NCI-H748 (cell line): ENCODE results near the gene FHIT.

Experiments used
- DNase-seq: peaks from one replicate; lab custom pipeline; 2025; ENCODE audit not compliant: unreplicated experiment; lab: John Stamatoyannopoulos, UW

Gene FHIT

DNA sequence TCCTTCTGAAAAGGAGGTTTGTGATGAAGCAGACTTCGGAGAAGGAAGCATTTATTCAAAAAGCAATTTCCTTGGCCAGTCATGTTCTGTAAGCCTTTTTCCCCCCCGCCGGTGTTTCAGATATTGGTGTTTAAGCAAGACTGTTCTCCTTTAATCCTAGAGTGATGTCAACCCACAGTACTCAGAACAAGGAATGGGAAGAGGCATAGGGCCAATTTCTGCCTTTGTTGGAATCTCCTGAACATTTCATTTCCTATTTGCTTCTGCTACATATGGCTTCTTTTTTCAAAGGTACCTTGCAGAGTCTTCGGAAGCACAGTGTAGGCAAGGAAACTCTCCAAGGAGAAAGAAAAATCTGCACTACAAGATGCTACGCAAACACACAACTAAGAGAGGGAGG, 1488.3 kb downstream of the FHIT start:
- no peak for DNase-seq

- DNase-seq = no peak
Measured at GRCh38 chr3:59759298-59760031, 1491.8 kb downstream of the FHIT start.

- no peak for DNase-seq
Measured at GRCh38 chr3:59758672-59759071, 1492.6 kb downstream of the FHIT start.

GRCh38 chr3:59756934-59757333, 1494.3 kb downstream of the FHIT start:
- DNase-seq = no peak

DNA sequence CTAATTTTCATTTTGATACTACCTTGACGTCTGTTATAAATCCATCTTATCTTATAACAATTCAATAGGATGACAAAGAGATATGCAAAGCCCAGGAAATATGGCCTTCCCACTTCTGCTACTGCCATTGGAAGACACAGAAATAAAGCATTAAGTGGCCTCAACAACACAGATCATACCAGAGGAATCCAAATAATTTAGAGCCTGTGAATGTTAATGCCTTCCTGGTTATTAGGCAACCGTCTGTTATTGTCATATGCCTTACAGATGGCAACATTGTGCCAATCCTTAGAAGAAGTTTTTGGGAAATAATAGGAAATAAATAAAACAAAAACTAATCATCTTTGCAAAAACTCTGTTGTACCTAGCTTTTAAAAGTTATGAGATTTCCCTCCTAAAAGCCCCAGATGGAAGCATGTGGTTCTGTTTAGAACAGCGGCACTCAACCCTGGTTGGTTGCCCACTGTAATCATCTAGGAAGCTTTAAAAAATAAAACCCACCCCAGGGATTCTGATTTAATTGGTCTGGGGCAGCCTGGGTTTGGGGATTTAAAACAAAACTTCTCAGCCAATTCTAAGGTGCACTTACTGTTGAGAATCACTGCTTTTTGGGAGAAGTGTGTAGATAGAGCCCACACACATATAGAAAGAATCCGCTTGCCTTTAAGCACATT, 1496.7 kb downstream of the FHIT start:
- no peak for DNase-seq

DNA sequence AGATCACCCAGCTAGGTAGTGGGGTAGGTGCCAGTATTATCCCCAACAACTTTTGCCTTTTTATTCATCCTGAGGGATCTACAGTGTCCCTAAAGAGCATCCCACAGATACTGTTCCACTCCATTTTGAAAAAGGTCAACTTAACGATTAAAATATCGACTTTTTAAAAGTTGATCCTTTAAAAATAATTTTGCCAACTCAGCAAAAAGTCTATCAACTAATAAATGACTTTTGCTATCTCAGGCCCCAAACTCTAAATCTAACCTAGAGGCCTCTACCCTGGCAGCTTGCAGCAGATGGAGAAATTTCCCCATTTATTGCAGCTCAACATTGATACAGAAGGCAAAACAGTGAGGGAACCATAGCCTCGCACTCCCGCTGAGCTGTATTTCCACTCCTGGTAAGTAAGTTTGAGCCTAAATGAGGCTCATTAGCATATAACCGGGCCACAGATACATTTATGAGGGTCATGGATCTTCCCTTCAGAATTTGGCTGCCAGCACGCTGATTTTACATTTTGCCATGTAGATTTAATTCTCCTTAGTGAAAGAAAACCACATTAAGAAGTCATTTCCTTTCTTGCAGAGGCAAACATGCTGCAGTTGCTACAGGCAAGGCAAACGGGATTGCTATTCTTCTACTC, 1497.3 kb downstream of the FHIT start:
- DNase-seq = no peak

GRCh38 chr3:59752925-59753324, 1498.3 kb downstream of the FHIT start:
- DNase-seq = no peak

GRCh38 chr3:59751606-59752005, 1499.6 kb downstream of the FHIT start:
- DNase-seq = no peak

GRCh38 chr3:59750391-59750790, 1500.9 kb downstream of the FHIT start:
- no peak for DNase-seq

GRCh38 chr3:59749291-59749690, 1502.0 kb downstream of the FHIT start:
- DNase-seq = no peak

DNA sequence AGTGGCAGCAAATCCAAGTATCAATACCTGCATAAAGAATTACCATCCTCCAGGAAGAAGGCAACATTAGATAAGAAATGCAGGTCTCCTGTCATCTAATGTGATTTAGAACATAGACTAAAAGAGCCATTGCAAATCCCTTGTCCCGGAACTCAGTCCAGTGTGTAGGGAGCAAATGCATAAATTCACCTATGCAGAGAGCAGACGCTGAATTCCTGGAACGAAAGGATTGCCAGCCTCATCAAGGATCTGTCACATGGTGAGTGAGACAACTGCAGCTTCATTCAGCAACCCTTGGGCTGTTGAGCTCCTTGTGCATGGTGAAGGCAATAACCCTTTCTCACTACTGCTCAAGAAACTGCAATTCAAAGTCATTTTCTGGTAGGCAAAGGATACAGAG, 1504.7 kb downstream of the FHIT start:
- no peak for DNase-seq

DNA sequence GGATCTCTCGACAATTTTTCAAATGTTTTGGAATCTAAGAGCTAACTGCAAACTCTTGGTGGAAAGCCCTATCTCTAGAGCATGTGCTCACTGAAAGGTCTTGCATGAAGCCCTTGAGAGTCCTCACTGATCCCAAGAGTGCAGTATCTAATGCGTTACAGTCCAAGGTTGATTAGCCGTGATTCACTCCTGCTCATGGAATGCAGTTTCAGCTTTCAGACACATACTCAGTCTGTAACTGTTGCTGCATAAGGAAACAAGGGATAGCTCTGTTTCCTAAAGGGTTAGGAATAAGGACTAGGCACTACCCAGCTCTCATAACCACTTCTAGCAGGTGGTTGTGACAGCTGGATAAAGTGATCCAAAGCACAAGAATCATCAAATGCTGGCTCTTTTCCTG, 1514.0 kb downstream of the FHIT start:
- no peak for DNase-seq

DNA sequence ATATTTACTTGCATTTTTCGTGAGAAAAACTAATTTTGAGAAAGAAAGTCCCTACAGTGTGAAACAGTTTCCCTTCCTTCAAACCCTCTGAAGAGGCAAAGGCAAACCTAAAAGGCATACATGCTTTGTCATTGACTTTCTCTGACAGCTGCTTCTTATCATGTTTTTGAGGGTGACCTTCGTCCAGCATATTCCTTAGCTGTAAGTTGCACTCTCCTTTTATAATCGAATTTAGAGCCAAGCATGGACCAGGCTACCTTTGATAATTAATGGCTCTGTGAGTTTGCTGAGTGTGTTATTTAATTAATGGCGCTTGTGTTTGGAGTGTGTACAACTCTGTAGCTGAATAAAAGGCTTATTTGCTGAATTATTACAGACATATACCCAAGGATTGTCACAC, 1517.2 kb downstream of the FHIT start:
- DNase-seq = no peak

DNA sequence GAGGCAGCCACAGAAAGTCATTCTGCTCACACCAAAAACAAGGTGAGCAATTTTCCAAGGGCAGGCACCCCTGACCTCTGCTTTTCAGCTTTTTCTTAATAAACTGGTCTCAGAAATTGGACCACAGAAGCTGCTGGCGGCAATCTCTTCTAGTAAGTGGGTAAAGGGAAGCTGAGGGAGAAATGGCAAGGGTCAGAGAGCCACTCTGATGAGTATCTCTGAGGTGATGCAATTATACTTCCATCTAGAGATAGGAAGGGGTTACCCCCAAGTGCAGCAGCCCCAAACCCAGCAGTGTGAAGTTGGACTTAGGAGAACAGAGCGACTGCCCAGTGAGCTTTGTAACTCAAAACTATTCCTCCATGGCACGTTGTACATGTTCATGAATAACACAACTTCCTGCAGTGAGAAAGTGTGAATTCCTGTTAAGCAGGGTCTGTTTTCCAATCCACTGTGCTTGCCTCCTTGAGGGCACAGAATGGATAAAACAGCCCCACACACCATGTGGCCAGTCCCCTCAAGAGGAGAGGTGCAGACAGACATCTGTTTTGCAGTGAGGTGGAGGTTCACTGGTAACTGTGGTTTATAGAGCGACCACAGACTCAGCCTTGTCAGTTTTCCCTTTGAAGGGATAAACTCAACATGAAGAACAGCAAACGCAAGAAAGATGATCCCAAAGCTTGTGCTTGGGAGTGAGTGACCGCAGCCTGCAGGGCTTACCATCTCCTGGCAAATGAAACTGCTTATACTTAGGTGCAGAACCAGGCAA, 1518.0 kb downstream of the FHIT start:
- no peak for DNase-seq

DNA sequence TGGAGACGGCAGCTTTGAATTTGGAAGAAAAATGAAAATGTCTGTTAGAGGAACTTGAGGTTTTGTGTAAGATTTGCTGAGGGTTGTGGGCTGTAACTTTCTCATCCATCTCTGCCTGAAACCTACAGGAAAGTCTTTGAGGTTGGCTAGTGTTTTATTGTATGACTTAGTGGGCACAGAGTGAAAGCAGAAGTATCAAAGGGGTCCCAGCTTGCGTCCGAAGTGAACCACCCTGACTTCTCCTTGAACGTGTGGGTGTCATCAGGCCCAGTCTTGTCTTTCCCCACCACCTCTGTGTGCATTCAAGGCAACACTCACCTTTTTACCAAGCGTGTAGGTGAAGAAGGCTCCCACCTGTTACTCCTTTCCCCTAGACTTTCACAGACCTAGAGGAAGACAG, 1519.3 kb downstream of the FHIT start:
- DNase-seq = no peak

- no peak for DNase-seq
Measured at GRCh38 chr3:59730591-59730990, 1520.7 kb downstream of the FHIT start.

DNA sequence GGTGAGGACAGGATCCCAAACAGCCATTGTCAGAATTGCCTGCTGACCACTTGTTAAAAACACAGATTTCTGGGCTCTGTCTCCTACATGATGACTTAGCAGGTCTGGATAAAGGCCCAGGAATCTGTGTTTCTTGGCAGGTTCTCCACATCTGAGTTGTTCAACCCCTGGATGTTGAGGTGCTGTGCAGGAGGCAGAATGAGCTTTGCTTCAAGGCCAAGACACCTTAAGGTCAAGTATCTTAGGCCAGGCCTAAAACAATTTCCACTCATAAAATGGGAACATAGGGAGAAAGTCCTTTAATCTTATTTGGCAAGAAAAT, 1522.7 kb downstream of the FHIT start:
- DNase-seq = no peak

DNA sequence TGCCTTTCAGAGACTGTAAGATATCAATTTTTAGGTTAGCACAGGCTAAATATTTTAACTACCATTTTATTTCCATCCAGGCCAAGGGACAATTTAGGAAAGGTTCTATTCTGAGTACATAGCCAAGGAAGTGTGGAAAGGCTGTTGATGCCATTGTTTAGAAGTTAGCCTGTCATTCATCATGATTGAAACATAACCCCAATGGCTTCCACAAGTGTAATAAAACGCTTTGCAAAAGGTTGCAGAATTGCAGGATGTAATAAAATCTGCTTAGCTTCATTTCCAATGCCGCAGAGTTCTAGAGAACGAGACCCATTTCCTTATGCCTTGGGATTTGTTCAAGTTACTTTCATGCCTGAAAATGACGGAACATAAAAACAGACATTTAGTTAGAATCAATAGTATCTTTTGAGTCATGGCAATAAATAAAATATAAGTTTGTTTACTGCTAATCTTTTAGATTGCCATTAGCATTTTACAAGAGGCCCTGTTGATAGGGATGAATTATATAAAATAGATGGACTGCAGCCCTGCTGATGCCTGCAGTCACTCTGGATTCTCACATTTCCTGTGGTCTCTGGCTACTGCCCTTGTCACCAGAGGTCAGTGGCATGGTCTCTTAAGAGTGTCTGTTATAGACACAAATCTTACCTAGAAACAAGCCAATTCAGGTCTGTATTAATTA, 1523.2 kb downstream of the FHIT start:
- no peak for DNase-seq

DNA sequence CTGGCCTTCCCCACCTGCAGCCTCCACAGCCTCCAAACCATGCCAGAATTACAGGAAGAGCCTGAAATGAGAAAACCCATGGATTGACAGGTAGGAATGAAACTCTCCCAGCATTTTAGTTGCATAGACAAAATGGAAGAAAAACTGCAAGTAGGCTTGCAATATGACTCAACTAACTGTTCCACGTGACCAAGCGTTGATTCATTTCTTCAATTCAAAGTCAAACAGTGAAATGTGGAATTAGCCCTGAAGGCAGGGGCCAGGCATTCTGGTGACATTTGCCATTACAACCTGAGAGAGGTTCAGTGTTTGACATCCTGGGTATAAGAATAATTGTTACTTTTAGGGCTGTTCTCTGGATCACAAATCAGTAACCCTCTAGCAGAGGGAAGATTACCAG, 1525.0 kb downstream of the FHIT start:
- DNase-seq = no peak

GRCh38 chr3:59717679-59718205, 1533.5 kb downstream of the FHIT start:
- DNase-seq = no peak

GRCh38 chr3:59714066-59714465, 1537.2 kb downstream of the FHIT start:
- DNase-seq = no peak
